GM10266 (cell line): Measurements from ENCODE around the gene ABCC4.
A peak's percentile ranks its signal among the peaks of the same experiment; 100 is the strongest.

Experiments
- DNase-seq: peaks from one replicate; pipeline ENCODE4 v3.0.0; 2012; ENCODE audit errors: extremely low spot score
- TF ChIP-seq, protein P1 (sequence below): IDR thresholded peaks from 2 replicates; pipeline ENCODE4 v1.5.1; 2012; ENCODE audit warnings: mild to moderate bottlenecking, low read depth; ENCODE audit not compliant: control insufficient read depth, insufficient read depth; ENCODE audit errors: missing control alignments

ABCC4 gene

DNA sequence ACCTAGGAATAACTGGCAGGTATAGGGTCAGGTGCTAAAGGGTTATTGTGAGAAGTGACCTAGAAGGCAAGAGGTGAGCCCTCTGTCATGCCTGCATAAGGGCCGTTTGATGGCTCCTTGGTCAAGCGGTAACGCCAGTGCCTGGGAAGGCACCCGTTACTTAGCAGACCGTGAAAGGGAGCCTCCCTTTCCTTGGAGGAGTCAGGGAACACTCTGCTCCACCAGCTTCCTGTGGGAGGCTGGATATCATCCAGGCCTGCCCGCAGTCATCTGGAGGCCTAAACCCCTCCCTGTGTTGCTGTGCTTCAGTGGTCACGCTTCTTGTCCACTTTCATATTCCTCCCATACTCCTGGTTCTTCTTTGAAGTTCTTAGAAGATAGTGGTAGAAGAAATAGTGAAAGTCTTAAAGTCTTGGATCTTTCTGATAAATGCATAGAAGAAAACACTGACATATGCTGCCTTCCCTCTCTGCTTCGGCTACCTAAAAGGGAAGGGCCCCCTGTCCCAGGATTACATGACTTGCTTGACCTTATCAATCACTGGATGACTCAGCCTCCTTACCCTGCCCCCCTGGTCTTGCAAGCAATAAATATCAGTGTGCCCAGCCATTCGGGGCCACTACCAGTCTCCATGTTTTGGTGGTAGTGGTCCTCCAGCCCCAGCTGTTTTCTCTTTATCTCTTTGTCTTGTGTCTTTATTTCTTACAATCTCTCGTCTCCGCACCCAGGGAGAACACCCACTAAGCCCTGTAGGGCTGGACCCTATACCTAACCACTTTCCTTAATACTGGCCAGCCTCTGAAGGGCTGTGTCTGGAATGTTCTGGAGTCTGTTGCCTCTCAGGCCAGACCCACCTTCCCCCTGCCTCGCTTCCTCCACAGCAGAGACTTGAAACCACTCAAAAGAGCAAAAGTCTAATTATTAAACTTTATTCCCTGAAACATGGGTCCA, 16.1 kb upstream of the ABCC4 start:
- DNase-seq = no peak
- TF ChIP-seq, protein P1, sequence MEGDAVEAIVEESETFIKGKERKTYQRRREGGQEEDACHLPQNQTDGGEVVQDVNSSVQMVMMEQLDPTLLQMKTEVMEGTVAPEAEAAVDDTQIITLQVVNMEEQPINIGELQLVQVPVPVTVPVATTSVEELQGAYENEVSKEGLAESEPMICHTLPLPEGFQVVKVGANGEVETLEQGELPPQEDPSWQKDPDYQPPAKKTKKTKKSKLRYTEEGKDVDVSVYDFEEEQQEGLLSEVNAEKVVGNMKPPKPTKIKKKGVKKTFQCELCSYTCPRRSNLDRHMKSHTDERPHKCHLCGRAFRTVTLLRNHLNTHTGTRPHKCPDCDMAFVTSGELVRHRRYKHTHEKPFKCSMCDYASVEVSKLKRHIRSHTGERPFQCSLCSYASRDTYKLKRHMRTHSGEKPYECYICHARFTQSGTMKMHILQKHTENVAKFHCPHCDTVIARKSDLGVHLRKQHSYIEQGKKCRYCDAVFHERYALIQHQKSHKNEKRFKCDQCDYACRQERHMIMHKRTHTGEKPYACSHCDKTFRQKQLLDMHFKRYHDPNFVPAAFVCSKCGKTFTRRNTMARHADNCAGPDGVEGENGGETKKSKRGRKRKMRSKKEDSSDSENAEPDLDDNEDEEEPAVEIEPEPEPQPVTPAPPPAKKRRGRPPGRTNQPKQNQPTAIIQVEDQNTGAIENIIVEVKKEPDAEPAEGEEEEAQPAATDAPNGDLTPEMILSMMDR = no peak

DNA sequence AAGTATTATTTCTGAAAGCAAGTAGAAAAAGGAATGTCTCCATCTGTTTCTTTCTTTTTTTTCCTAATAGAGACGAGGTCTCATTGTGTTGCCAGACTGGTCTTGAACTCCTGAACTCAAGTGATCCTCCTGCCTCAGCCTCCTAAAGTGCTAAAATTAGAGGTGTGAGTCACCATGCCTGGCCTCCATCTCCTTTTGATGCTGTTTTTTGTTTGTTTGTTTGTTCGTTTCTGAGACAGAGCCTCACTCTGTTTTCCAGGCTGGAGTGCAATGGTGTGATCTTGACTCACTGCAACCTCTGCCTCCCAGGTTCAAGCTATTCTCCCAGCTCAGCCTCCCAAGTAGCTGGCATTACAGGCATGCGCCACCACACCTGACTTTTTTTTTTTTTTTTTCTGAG, 14.5 kb upstream of the ABCC4 start:
- no peak for DNase-seq
- TF ChIP-seq, protein P1 = no peak

DNA sequence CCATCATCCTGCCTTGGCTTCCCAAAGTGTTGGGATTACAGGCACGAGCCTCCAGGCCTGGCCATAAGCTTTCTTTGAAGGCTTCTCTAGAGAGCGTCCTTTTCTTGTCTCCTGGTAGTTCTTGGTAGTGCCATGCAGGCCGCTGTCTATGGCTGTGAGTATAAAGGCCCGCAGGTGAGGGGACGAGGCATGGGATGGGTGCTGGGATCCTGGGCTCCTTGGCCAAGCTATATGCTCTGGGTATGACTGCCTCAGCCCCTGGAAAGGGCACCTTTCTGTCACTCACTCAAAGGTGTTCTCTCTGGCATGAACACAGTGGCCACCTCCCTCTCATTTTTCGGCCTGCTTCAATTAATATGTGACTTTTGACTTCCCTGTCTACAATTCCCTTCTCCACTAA, 6.3 kb upstream of the ABCC4 start:
- TF ChIP-seq, protein P1 = no peak
- DNase-seq = no peak

DNA sequence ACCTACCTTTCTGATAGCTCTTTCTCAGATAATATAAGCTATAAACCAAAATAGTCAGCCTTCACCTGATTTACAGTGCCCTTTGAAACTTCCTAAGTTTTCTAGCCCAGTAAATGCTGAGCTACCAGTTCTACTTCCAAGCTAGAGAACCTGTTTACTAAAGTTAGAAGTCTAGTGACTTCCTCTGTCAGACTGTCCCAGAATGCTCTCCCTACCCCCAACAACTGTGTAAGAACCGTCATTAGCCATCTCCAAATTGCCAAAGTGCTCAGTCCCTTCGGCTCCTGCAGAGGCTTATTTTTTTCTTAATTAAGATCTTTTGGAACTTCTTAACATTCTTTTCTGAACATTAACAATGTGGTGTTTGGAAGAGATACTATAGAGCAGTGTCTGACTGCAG, 3.2 kb upstream of the ABCC4 start:
- TF ChIP-seq, protein P1 = no peak

DNA sequence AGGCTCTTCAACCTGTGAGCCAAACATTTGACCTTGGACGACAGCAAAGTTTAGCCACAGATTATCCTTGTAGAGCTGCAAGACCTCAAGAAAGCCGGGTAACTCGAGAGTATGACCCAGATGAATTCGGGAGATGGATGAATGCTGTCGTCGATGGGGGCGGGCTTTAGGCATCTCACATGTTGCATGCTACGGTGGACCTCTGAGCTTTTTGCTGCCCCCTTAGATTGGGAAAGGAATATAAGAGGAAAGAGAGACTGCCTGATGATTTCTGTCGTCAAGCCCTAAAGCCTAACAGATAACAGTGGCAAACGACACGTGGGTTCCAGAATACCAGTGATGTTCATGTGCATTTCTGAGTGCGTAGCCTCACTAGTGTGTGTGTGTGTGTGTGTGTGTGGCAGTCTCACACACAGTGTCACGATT, 730 bp upstream of the ABCC4 start:
- TF ChIP-seq, protein P1 = no peak
- no peak for DNase-seq

More for the DNA sequence above, 3.2 kb upstream of the ABCC4 start:
- no peak for DNase-seq

DNA sequence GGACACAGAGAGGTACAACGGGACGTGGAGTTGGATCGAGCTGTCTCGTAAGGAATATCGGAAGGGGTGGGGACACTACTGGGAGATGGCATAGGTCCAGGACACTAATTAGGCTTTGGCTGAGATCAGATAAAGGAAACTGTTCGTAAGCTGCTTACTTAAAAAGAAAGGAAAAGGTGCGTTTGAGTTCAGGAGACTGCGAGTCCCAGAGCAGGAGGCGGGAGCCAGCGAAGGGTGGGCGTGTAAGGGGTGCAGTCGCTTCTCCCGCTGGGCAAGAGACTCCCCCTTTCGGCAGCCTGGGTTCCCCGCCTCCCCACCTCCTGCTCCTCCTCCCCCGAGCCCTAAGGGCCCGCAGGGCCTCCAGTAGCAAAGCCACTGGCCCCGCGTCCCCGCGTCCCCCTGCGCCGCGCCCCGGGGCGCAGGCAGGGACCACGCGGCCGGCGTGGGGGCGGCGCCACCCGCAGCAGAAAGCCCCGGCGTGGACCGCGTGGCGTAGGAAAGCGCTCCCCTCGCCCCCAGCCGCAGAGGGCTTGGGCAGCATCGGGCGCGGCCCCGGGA, 547 bp downstream of the ABCC4 start:
- TF ChIP-seq, protein P1 = peak; percentile 54
- DNase-seq = peak; percentile 83
